ENCODE data around the gene CCDC178.

CCDC178 gene

GRCh38 chr18:33116376-33116775 is 324.1 kb downstream of the CCDC178 start:
- TF ChIP-seq TAF1 (IDR thresholded peaks at IDR 0.05; ENCODE audit: borderline replicate concordance, insufficient read depth, low read length), result no peak
- no peak for TF ChIP-seq FOXP2 (optimal IDR thresholded peaks at IDR 0.05; ENCODE audit: borderline replicate concordance, extremely low read depth, extremely low read length, insufficient read depth)
- TF ChIP-seq POLR2AphosphoS5 (IDR thresholded peaks at IDR 0.05; ENCODE audit: low read depth, low read length), result no peak

DNA sequence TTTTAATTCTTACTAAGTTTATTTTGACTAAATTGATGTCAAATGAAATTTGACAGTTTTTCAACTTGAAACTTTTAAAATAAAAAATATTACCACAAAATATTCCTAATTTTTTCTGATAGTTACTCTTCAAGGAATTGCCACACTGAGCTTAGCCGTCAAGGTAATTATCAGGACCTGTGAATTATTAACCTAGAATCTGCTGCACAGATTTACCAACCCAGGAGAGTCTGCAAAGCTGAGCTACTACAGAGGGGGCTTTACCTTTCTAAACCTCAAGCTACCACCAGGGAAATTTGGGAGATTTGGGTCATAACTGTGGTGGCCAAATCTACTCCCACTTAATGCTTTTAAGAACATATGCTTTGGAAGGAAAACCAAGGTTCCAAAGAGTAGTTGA is 324.6 kb downstream of the CCDC178 start:
- no peak for TF ChIP-seq FOXP2 (optimal IDR thresholded peaks at IDR 0.05; ENCODE audit: borderline replicate concordance, extremely low read depth, extremely low read length, insufficient read depth)
- TF ChIP-seq SIN3A (IDR thresholded peaks at IDR 0.05; ENCODE audit: borderline replicate concordance, insufficient read depth, low read length), result no peak
- no peak for TF ChIP-seq POLR2AphosphoS5 (IDR thresholded peaks at IDR 0.05; ENCODE audit: low read depth, low read length)
- TF ChIP-seq TAF1 (IDR thresholded peaks at IDR 0.05; ENCODE audit: borderline replicate concordance, insufficient read depth, low read length), result no peak
- TF ChIP-seq REST (IDR thresholded peaks at IDR 0.05; ENCODE audit: insufficient read depth in 1 of 2, low read depth in 2 of 2, low read length in 2 of 2), result no peak

- TF ChIP-seq REST (IDR thresholded peaks at IDR 0.05; ENCODE audit: insufficient read depth in 1 of 2, low read depth in 2 of 2, low read length in 2 of 2) (no peak), SIN3A (IDR thresholded peaks at IDR 0.05; ENCODE audit: borderline replicate concordance, insufficient read depth, low read length) (no peak), POLR2AphosphoS5 (IDR thresholded peaks at IDR 0.05; ENCODE audit: low read depth, low read length) (no peak), TAF1 (IDR thresholded peaks at IDR 0.05; ENCODE audit: borderline replicate concordance, insufficient read depth, low read length) (no peak), FOXP2 (optimal IDR thresholded peaks at IDR 0.05; ENCODE audit: borderline replicate concordance, extremely low read depth, extremely low read length, insufficient read depth) (no peak)
Observed at GRCh38 chr18:33115476-33115875, 325.0 kb downstream of the CCDC178 start.

DNA sequence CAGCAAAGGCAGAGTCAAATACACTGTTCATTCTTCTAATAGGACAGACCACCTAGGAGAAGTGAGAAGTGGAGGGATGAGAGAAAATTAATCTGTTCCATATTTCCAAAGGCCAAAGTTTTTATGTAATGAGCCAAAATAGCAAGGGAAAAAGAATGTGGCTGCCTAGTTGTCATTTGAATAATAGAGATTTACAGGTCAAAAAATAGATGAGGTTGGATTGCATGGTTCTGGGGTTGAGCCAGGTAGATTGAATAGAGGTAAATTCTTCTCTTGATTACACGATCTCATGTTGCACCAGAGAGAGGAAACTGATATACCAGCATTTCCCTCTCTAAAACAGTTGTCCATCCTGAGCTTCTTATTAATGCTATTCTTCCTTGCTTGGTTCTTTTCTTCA is 325.8 kb downstream of the CCDC178 start:
- TF ChIP-seq TAF1 (IDR thresholded peaks at IDR 0.05; ENCODE audit: borderline replicate concordance, insufficient read depth, low read length) (no peak), POLR2AphosphoS5 (IDR thresholded peaks at IDR 0.05; ENCODE audit: low read depth, low read length) (no peak), FOXP2 (optimal IDR thresholded peaks at IDR 0.05; ENCODE audit: borderline replicate concordance, extremely low read depth, extremely low read length, insufficient read depth) (no peak)

DNA sequence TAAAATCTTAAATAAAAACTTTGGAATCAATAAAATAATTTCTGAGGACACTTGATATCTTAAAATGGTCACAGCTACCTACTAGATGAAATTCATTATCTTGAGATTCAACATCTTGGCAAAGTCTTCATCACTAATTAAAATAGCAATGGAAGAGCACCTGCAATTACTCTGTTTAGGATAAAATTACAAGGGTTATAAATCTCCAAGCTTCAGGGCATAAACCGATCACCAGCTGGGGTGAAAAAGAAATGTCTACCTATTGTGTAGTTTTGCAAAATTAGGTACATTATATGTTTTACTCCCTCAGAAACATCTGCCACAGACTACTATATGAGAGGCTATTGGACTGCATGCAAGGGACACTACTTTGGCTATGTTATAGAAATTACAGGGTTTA is 327.1 kb downstream of the CCDC178 start:
- TF ChIP-seq REST (IDR thresholded peaks at IDR 0.05; ENCODE audit: insufficient read depth in 1 of 2, low read depth in 2 of 2, low read length in 2 of 2) (no peak), FOXP2 (optimal IDR thresholded peaks at IDR 0.05; ENCODE audit: borderline replicate concordance, extremely low read depth, extremely low read length, insufficient read depth) (no peak), TAF1 (IDR thresholded peaks at IDR 0.05; ENCODE audit: borderline replicate concordance, insufficient read depth, low read length) (no peak), SIN3A (IDR thresholded peaks at IDR 0.05; ENCODE audit: borderline replicate concordance, insufficient read depth, low read length) (no peak), POLR2AphosphoS5 (IDR thresholded peaks at IDR 0.05; ENCODE audit: low read depth, low read length) (no peak)

GRCh38 chr18:33107511-33107910 is 333.0 kb downstream of the CCDC178 start:
- TF ChIP-seq SIN3A (IDR thresholded peaks at IDR 0.05; ENCODE audit: borderline replicate concordance, insufficient read depth, low read length) (no peak), POLR2AphosphoS5 (IDR thresholded peaks at IDR 0.05; ENCODE audit: low read depth, low read length) (no peak)

DNA sequence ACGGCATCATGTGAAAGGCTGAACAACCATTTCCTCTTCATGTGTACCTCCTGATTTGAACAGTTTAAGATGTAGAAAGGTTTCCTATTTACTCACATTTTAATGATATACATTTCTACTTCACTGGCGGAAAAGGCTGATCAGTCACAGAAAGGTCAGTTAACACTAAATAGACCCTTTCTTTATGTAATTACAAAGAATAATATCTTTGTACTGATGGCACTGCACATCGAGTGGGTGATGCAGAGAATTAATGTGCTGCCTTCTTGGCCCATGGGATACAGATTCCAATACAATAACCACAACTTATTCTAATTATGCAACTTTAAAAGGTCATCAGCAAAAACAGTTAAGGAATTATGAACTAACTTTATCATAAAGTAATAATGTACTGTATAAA is 339.2 kb downstream of the CCDC178 start:
- TF ChIP-seq REST (IDR thresholded peaks at IDR 0.05; ENCODE audit: insufficient read depth in 1 of 2, low read depth in 2 of 2, low read length in 2 of 2) (no peak), TAF1 (IDR thresholded peaks at IDR 0.05; ENCODE audit: borderline replicate concordance, insufficient read depth, low read length) (no peak), POLR2AphosphoS5 (IDR thresholded peaks at IDR 0.05; ENCODE audit: low read depth, low read length) (no peak), SIN3A (IDR thresholded peaks at IDR 0.05; ENCODE audit: borderline replicate concordance, insufficient read depth, low read length) (no peak)
